H1 (cell line): ENCODE results near the gene TK1.

Experiments used
- EGR1 ChIP-seq: IDR thresholded peaks from 2 replicates; pipeline ENCODE4 v1.6.1; 2011; ENCODE audit warnings: low read depth, low read length, borderline replicate concordance
- EP300 ChIP-seq, 2 experiments: IDR thresholded peaks; 1 replicate in 1 of 2; 2 replicates in 1 of 2; pipeline ENCODE4 v1.6.1; 2011 to 2012; ENCODE audit warnings: low read depth in 2 of 2, low read length in 2 of 2, mild to moderate bottlenecking in 2 of 2, borderline replicate concordance in 1 of 2, inconsistent platforms in 1 of 2, moderate library complexity in 1 of 2
- NRF1 ChIP-seq: IDR thresholded peaks from 2 replicates; pipeline ENCODE4 v1.6.1; 2011; ENCODE audit warnings: mild to moderate bottlenecking, low read depth, low read length, improper control_type of control experiment
- POLR2A ChIP-seq, 2 experiments: IDR thresholded peaks; 1 replicate in 1 of 2; 2 replicates in 1 of 2; pipeline ENCODE4 v1.6.1; 2011; ENCODE audit warnings: low read depth in 2 of 2, low read length in 2 of 2, mild to moderate bottlenecking in 2 of 2; ENCODE audit errors: control extremely low read depth in 1 of 2
- SRF ChIP-seq: IDR thresholded peaks from 2 replicates; pipeline ENCODE4 v1.6.1; 2011; ENCODE audit warnings: mild to moderate bottlenecking, low read depth, low read length, moderate library complexity
- TF ChIP-seq, protein P1 (sequence below), 3 experiments: IDR thresholded peaks; 1 replicate in 2 of 3; 2 replicates in 1 of 3; pipeline versions ENCODE4 v1.5.1 to v1.6.1; 2011; ENCODE audit warnings: low read length in 3 of 3, mild to moderate bottlenecking in 3 of 3, inconsistent platforms in 2 of 3, low read depth in 1 of 3, moderate library complexity in 1 of 3; ENCODE audit not compliant: insufficient read depth in 1 of 3; ENCODE audit errors: control extremely low read depth in 1 of 3

DNA sequence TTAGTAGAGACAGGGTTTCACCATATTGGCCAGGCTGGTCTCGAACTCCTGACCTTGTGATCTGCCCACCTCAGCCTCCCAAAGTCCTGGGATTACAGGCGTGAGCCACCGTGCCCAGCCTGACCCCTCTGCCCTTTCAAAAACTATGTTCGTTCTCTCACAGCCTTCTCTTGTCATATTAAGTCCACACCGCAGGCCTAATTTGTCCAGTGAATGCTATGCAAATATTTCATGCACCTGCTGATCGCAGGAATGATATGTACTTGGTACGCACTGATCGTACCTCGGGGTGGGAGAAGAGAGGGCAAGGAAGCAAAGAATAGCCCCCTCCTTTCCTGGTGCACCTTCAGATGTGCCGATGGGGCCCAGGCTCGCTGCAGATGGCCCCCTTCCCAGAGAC lies 24.2 kb upstream of the TK1 start:
- TF ChIP-seq POLR2A (IDR thresholded peaks at IDR 0.05; ENCODE audit: control extremely low read depth in 1 of 2, low read depth in 2 of 2, low read length in 2 of 2) (no peak), EP300 (IDR thresholded peaks at IDR 0.05; ENCODE audit: borderline replicate concordance in 1 of 2, low read depth in 2 of 2, low read length in 2 of 2) (no peak), SRF (no peak), NRF1 (no peak), EGR1 (no peak)
- TF ChIP-seq, protein P1, sequence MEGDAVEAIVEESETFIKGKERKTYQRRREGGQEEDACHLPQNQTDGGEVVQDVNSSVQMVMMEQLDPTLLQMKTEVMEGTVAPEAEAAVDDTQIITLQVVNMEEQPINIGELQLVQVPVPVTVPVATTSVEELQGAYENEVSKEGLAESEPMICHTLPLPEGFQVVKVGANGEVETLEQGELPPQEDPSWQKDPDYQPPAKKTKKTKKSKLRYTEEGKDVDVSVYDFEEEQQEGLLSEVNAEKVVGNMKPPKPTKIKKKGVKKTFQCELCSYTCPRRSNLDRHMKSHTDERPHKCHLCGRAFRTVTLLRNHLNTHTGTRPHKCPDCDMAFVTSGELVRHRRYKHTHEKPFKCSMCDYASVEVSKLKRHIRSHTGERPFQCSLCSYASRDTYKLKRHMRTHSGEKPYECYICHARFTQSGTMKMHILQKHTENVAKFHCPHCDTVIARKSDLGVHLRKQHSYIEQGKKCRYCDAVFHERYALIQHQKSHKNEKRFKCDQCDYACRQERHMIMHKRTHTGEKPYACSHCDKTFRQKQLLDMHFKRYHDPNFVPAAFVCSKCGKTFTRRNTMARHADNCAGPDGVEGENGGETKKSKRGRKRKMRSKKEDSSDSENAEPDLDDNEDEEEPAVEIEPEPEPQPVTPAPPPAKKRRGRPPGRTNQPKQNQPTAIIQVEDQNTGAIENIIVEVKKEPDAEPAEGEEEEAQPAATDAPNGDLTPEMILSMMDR (IDR thresholded peaks at IDR 0.05; ENCODE audit: control extremely low read depth in 1 of 3, insufficient read depth in 1 of 3, low read depth in 1 of 3, low read length in 3 of 3) = no peak
